SU-DHL-6 (cell line): ENCODE measurements around the gene GJA8.

Experiments used
- EZH2phosphoT487 ChIP-seq: fragments of 200-600 bp; sonication (generic), shearing (Covaris generic); conservative IDR thresholded peaks from 2 replicates; pipeline ENCODE4 v1.6.1; 2018; ENCODE audit warnings: mild to moderate bottlenecking, antibody characterized with exemption, low read length, moderate library complexity, mixed read lengths
- TF ChIP-seq, protein P1 (sequence below): fragments of 200-600 bp; sonication (generic); IDR thresholded peaks from one replicate; pipeline ENCODE4 v1.5.1; 2017; ENCODE audit warnings: antibody characterized with exemption, mild to moderate bottlenecking, low read length, moderate library complexity; ENCODE audit not compliant: insufficient read depth, poor library complexity, severe bottlenecking

DNA sequence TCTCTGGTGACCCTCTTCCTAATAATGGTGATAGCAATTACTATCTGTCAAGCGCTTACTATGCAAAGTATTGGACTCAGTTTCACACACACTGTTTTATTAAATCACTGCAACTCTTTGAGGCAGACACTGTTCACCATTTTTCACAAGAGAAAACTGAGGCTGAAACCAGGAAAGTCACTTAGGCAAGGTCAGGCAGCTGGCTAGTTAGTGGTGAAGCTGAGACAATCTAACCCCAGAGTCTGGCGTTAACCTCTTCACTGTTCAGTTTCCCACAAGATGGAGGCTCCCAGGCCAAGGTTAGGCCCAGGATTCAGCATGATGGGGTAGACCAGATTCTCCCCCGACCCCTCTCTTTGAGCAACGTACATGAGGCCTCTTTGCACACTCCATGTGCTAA is 4.8 kb upstream of the GJA8 start:
- TF ChIP-seq, protein P1, sequence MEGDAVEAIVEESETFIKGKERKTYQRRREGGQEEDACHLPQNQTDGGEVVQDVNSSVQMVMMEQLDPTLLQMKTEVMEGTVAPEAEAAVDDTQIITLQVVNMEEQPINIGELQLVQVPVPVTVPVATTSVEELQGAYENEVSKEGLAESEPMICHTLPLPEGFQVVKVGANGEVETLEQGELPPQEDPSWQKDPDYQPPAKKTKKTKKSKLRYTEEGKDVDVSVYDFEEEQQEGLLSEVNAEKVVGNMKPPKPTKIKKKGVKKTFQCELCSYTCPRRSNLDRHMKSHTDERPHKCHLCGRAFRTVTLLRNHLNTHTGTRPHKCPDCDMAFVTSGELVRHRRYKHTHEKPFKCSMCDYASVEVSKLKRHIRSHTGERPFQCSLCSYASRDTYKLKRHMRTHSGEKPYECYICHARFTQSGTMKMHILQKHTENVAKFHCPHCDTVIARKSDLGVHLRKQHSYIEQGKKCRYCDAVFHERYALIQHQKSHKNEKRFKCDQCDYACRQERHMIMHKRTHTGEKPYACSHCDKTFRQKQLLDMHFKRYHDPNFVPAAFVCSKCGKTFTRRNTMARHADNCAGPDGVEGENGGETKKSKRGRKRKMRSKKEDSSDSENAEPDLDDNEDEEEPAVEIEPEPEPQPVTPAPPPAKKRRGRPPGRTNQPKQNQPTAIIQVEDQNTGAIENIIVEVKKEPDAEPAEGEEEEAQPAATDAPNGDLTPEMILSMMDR = no peak
- TF ChIP-seq EZH2phosphoT487 = no peak
